MM.1S (cell line): Measurements from ENCODE around the gene MRTFA.

Experiments
- EZH2 ChIP-seq: fragments of 300-600 bp; sonication (generic); optimal IDR thresholded peaks from 2 replicates; pipeline ENCODE3; 2017; ENCODE audit warnings: low read depth, mild to moderate bottlenecking, antibody characterized with exemption, low read length, mixed read lengths
- EZH2phosphoT487 ChIP-seq: fragments of 300-600 bp; sonication (generic); IDR thresholded peaks from 2 replicates; pipeline ENCODE4 v1.6.1; 2018; ENCODE audit warnings: antibody characterized with exemption, low read length
- TF ChIP-seq, protein P1 (sequence below): fragments of 300-600 bp; sonication (generic); IDR thresholded peaks from 2 replicates; pipeline ENCODE4 v1.5.1; 2016; ENCODE audit warnings: antibody characterized with exemption, low read length, mixed read lengths

DNA sequence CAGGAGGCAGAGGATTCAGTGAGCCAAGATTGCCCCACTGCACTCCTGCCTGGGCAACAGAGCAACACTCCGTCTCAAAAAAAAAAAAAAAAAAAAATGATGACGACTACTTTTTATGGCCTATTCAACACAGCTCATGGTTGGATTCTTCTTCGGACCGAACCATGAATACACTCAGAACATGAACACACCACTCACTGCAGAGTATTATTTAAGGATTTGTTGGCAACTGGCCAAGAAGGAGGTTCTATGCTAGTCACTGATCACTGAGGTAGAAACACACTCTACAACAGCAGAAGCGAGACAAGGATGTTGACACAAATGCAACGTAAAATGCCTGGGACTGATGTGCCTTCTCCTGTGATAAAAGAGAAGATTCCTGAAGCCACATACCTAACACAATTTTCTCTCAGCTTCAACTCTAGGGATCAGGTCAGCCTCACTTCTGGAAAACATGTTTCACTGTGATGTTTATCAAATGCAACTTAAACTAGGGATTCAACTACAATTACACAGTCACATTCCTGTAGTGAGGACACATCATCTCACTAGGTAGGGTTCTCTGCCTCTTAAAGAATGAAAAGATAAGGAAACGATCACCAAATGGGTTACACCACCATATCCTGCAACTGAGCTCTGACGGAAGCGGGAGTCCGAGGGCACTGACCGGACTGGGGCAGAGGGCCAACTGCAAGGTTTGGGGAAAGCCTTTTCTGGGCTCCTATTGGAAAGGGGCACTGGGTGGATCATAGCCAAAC lies 183.6 kb downstream of the MRTFA start:
- TF ChIP-seq, protein P1, sequence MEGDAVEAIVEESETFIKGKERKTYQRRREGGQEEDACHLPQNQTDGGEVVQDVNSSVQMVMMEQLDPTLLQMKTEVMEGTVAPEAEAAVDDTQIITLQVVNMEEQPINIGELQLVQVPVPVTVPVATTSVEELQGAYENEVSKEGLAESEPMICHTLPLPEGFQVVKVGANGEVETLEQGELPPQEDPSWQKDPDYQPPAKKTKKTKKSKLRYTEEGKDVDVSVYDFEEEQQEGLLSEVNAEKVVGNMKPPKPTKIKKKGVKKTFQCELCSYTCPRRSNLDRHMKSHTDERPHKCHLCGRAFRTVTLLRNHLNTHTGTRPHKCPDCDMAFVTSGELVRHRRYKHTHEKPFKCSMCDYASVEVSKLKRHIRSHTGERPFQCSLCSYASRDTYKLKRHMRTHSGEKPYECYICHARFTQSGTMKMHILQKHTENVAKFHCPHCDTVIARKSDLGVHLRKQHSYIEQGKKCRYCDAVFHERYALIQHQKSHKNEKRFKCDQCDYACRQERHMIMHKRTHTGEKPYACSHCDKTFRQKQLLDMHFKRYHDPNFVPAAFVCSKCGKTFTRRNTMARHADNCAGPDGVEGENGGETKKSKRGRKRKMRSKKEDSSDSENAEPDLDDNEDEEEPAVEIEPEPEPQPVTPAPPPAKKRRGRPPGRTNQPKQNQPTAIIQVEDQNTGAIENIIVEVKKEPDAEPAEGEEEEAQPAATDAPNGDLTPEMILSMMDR, result no peak
- no peak for TF ChIP-seq EZH2phosphoT487
- no peak for TF ChIP-seq EZH2
